Subcutaneous adipose tissue (tissue), 4 donors: Measurements from ENCODE around the gene FBXL2. TPM values are rescaled to one million over a fixed set of nuclear protein-coding genes. Genes with fewer than 3 reads are reported as not detected.

Source experiments
- total RNA-seq, 4 donors: library from RNA; depleted of rRNA; stranded (reverse); fragments of >200 nt; gene quantifications; one replicate each; pipeline ENCODE4 v1.1.0, GENCODE V29; 2016
- TF ChIP-seq, protein P1 (sequence below): fragments of 450-650 bp; IDR thresholded peaks from one replicate; pipeline ENCODE4 v1.5.1; 2016; ENCODE audit warnings: low read depth, mild to moderate bottlenecking, control low read depth, antibody characterized with exemption, moderate library complexity

The FBXL2 gene
- total RNA-seq, 4 donors from 2014 or later = 4.9 to 8.6 (median 5.6) TPM

DNA sequence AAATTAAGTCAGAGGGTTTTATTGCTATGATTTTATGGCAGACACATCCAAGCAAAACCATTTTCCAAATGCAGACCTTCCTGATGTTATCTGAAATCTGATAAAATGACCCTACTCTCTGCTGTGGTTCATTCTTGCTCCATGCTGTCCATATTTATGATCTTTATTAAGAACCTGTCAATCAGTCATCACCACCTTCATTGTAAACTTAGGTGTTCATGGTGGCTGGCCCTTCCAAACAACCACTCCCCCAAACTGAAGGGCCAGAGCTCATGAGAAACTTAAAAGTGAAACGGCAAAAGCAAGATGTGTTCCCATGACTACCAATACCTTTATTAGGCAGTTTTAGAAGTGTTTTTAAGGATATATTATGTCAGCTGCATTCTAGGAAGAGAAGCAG, 109.4 kb downstream of the FBXL2 start:
- TF ChIP-seq, protein P1, sequence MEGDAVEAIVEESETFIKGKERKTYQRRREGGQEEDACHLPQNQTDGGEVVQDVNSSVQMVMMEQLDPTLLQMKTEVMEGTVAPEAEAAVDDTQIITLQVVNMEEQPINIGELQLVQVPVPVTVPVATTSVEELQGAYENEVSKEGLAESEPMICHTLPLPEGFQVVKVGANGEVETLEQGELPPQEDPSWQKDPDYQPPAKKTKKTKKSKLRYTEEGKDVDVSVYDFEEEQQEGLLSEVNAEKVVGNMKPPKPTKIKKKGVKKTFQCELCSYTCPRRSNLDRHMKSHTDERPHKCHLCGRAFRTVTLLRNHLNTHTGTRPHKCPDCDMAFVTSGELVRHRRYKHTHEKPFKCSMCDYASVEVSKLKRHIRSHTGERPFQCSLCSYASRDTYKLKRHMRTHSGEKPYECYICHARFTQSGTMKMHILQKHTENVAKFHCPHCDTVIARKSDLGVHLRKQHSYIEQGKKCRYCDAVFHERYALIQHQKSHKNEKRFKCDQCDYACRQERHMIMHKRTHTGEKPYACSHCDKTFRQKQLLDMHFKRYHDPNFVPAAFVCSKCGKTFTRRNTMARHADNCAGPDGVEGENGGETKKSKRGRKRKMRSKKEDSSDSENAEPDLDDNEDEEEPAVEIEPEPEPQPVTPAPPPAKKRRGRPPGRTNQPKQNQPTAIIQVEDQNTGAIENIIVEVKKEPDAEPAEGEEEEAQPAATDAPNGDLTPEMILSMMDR = no peak

DNA sequence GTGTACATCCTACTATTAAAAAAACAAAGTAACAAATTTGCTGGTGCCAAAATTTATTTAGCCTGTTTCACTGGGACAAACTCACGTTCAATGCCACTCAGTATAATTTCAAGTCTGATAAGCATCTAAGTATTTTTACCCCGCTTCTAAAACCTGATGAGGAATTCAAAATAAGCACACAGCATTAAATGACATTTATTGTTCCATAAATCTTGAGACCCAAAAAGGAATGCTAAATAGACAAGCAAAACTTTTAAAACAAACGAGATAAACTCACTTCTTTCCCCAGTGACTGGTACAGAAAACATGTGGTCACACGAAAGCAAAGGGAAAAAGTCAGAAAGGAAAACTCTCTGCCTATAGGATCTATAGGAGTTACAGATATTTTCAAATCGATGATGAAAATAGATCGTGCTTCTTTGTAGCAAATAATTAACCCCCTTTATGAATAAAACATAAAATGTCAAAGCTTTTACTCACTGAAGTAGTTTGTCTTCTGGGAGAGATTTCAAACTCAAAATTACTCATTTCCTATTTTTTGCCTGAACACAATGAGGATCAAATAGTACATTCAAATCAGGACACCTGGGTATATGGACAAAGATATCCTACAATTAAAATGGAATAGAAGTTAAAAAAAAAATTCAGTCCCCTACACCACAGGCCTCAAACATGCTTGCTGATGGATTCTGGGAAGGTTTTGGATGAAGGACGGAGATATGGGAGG, 111.3 kb downstream of the FBXL2 start:
- TF ChIP-seq, protein P1 = no peak

DNA sequence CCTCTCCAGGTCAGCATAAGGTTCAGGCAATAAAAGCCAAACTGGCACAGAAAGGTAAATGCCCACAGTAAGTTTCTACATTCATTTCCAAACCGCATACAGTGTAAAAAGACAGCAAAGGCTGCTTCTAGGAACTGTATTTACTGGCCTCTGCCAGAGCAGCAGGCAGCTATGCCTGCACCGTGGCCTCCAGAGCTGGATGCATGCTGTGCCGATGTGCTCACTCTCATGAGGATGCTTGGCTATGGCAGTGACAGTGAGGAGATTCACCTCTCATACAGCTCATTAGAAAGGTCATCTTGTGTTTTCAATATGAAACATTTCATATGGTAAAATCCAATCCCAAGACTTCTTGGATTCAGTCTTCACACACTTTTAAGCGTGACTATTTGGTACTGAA, 112.7 kb downstream of the FBXL2 start:
- TF ChIP-seq, protein P1 = no peak

DNA sequence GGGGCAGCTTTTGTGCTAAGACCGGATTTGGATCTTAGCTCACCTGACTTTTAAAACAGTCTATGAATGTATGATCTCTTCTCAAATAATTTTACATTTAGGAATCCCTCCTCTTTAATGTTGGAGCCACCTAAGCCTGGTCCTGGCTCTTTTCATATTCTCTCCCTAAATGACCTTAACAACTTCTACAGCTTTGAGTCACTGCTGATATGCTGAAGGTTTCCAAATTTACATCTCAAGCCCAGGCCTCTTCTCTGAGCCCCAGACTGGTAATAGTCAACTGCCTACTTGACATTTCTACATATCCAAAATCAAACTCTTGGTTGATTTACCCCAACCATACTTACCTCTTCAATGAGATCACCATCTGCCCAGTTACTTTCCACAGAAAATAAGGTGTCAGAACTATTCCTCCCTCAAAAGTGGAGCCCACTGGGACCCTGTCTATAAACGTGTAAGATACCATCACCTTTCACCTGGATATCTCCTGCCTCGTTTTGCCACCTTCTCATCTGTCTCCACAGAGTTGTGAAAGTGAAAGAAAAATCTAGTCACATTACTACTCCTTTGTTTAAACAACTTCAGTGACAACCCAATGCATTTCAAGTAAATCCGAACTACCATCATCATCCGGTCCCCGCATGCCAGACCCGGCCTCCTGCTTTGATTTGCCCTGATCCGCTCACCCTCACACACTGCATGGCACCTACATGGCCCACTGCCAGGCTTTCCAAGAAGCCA, 114.2 kb downstream of the FBXL2 start:
- TF ChIP-seq, protein P1 = no peak

DNA sequence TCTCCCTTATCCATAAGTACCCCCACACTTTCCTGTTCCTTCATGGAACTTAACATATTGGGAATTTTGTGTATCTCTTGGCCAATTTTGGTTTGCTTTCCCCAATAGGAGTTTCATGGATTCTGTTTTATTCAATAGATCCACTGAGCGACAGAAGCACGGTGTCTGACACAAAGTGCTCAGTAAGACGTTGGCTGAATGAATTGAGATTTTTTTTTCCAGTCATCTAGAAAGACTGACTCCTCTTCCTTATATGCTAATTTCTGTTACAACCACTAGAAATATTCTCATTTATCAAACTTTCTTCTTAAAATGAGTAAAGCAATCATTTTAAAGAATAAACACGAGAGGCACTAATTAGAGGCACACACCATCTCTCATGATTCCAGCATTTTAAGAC, 114.9 kb downstream of the FBXL2 start:
- TF ChIP-seq, protein P1 = no peak

DNA sequence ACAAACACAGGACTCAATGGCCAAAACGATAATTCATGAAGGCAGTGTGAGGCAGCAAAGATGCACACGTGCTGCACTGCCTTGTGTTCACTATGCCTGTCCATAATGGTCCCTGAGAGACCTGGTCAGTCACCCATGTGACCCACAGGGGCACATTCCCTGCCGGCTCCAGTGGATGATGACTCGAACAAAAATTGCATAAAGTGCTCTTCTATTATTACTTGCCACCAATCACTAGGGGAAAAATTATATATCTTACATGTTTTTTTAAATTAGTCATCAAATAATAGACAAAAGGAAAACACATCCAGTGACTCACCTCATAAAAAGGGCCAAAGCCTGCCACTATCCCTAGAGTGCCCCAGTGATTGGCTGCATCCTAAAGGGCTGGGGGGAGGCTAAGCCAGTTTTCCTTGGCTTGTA, 115.5 kb downstream of the FBXL2 start:
- TF ChIP-seq, protein P1 = no peak

DNA sequence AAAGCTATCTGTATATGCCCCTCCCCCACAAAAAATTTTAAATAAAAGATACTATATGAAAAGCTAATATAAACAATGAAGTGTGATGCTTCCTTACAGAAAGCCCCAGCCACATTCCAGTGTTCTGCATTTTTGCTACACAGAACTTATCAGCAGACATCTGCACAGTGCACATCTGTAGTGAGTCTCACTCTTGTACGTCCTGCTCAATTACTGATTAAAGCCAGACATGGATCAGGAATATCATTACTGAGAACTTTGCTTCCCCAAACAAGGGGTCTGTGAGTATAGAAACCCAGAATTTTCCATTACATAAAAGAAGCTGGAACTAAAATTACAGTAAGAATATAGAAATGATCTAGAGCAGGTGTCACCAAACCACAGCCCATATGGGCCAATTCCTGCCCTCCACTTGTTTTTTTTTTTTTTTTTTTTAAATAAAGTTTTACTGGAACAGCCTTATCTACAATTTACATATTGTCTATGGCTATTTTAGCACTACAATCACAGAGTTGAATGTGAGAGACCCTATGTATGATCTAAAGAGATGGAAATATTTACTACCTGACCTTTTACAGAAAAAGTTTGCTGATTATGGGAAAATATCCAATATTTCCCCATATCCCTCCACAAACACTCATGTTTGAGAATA, 117.3 kb downstream of the FBXL2 start:
- TF ChIP-seq, protein P1 = no peak
